DOHH2 (cell line): ENCODE results near the gene FABP2.
A peak's percentile ranks its signal among the peaks of the same experiment; 100 is the strongest.

ENCODE experiments used
- H3F3A ChIP-seq: fragments of 200-600 bp; sonication (generic), shearing (Covaris generic); 2 replicates; pipeline ENCODE4 v1.6.0; 2016; ENCODE audit warnings: antibody characterized with exemption, mild to moderate bottlenecking; ENCODE audit not compliant: control insufficient read depth, insufficient read depth
- H3K27ac ChIP-seq: fragments of 200-600 bp; sonication (generic); 2 replicates; pipeline ENCODE4 v1.5.1; 2014; ENCODE audit warnings: low read depth, mild to moderate bottlenecking, low read length, moderate library complexity
- H3K27me3 ChIP-seq: fragments of 200-600 bp; sonication (generic); 2 replicates; pipeline ENCODE4 v1.6.1; 2014; ENCODE audit warnings: mild to moderate bottlenecking, low read length, mixed read lengths; ENCODE audit not compliant: control insufficient read depth
- H3K36me3 ChIP-seq: fragments of 200-600 bp; sonication (generic); 2 replicates; pipeline ENCODE4 v1.6.1; 2014; ENCODE audit warnings: mild to moderate bottlenecking, low read length, moderate library complexity, mixed read lengths; ENCODE audit not compliant: control insufficient read depth
- H3K4me1 ChIP-seq: fragments of 200-600 bp; sonication (generic); 2 replicates; pipeline ENCODE4 v1.6.1; 2014; ENCODE audit warnings: mild to moderate bottlenecking, low read length, mixed read lengths; ENCODE audit not compliant: control insufficient read depth
- H3K4me2 ChIP-seq: fragments of 200-600 bp; sonication (generic); 2 replicates; pipeline ENCODE4 v1.6.0; 2014; ENCODE audit warnings: mild to moderate bottlenecking, low read length, moderate library complexity
- H3K4me3 ChIP-seq: fragments of 200-600 bp; sonication (generic); 2 replicates; pipeline ENCODE4 v1.5.1; 2014; ENCODE audit warnings: mild to moderate bottlenecking, low read length, mixed read lengths
- H3K79me2 ChIP-seq: fragments of 200-600 bp; sonication (generic); 2 replicates; pipeline ENCODE4 v1.6.1; 2014; ENCODE audit warnings: mild to moderate bottlenecking, low read length, mixed read lengths; ENCODE audit not compliant: control insufficient read depth
- H3K9me2 ChIP-seq: fragments of 200-600 bp; sonication (generic); replicated peaks from 2 replicates; pipeline ENCODE4 v1.6.1; 2014; ENCODE audit warnings: mild to moderate bottlenecking, low read length, mixed read lengths; ENCODE audit not compliant: control insufficient read depth
- H3K9me3 ChIP-seq: fragments of 200-600 bp; sonication (generic); 2 replicates; pipeline ENCODE4 v1.6.1; 2014; ENCODE audit warnings: antibody characterized with exemption, low read length, mixed read lengths; ENCODE audit not compliant: control insufficient read depth, insufficient read depth
- H4K20me1 ChIP-seq: fragments of 200-600 bp; sonication (generic); 2 replicates; pipeline ENCODE4 v1.6.0; 2014; ENCODE audit warnings: low read depth, mild to moderate bottlenecking, antibody characterized with exemption, low read length, moderate library complexity; ENCODE audit not compliant: control insufficient read depth, insufficient read depth
- EZH2phosphoT487 ChIP-seq: fragments of 200-600 bp; sonication (generic); IDR thresholded peaks from 2 replicates; pipeline ENCODE4 v1.6.1; 2017; ENCODE audit warnings: borderline replicate concordance, mild to moderate bottlenecking, antibody characterized with exemption, low read length, moderate library complexity, mixed read lengths
- TF ChIP-seq, protein P1 (sequence below): fragments of 200-600 bp; sonication (generic); IDR thresholded peaks from one replicate; pipeline ENCODE4 v1.5.1; 2014; ENCODE audit warnings: antibody characterized with exemption, mild to moderate bottlenecking, low read depth, low read length; ENCODE audit not compliant: poor library complexity, severe bottlenecking

Gene FABP2

DNA sequence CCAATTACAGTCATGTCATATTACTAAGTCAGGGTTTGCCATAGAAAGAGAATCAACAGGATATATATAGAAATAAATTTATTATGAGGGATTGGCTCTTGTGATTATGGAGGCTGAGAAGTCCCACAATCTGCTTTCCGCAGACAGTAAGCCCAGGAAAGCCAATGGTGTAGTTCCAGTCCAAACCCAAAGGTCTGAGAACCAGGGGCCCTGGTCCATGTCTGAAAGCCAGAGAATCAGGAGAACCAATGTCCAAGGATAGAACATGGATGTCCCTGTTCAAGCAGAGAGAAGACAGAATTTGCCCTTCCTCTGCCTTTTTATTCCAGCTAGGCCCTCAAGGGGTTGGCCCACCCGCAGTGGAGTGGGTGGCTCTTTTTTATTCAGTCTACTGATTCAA is 25.6 kb downstream of the FABP2 start:
- Histone ChIP-seq H3K36me3 (peaks cover 84% of the 10 kb centered on the region), H3K4me2 (peak overlapping the region; percentile 29), H3K4me3 (0 out of 2 replicates have a peak overlapping the region, but pooled peaks have one; percentile 8), H3K79me2 (peaks cover 62% of the 10 kb centered on the region), H3K27ac (no peak overlapping the region), H4K20me1 (no peaks in the 10 kb centered on the region), H3K9me3 (no peaks in the 10 kb centered on the region), H3K4me1 (peaks cover 37% of the 10 kb centered on the region), H3K9me2 (no peaks in the 10 kb centered on the region), H3K27me3 (no peaks in the 10 kb centered on the region), H3F3A (peaks cover 67% of the 10 kb centered on the region)
- TF ChIP-seq, protein P1, sequence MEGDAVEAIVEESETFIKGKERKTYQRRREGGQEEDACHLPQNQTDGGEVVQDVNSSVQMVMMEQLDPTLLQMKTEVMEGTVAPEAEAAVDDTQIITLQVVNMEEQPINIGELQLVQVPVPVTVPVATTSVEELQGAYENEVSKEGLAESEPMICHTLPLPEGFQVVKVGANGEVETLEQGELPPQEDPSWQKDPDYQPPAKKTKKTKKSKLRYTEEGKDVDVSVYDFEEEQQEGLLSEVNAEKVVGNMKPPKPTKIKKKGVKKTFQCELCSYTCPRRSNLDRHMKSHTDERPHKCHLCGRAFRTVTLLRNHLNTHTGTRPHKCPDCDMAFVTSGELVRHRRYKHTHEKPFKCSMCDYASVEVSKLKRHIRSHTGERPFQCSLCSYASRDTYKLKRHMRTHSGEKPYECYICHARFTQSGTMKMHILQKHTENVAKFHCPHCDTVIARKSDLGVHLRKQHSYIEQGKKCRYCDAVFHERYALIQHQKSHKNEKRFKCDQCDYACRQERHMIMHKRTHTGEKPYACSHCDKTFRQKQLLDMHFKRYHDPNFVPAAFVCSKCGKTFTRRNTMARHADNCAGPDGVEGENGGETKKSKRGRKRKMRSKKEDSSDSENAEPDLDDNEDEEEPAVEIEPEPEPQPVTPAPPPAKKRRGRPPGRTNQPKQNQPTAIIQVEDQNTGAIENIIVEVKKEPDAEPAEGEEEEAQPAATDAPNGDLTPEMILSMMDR: no peak
- no peak for TF ChIP-seq EZH2phosphoT487

DNA sequence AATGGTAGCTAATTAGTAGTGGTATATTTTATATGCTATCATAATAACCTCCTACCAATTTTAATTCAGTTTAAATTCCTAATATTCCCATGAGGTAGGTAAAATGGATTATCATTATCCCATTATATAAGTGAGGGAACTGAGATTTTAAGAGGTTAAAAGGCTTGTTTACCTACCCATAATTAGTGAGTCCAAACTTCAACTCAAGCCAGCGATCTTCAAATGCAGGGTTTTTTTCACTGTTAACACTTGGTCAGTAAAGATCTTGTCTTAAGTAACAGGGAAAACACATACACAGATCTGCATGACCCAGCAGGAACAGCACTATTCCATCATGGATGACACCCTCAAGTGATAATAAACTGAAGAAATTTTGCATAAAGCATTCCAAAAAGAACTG is 31.3 kb downstream of the FABP2 start:
- no peak for TF ChIP-seq EZH2phosphoT487
- TF ChIP-seq, protein P1: no peak
- H3K27ac ChIP-seq: no peak overlapping the region
- no peaks in the 10 kb centered on the region for H3K9me2 ChIP-seq
- H3K27me3 ChIP-seq: no peaks in the 10 kb centered on the region
- peaks cover 30% of the 10 kb centered on the region for H3F3A ChIP-seq
- no peaks in the 10 kb centered on the region for H4K20me1 ChIP-seq
- H3K79me2 ChIP-seq: peaks cover 47% of the 10 kb centered on the region
- H3K9me3 ChIP-seq: no peaks in the 10 kb centered on the region
- H3K4me2 ChIP-seq: no peak overlapping the region
- H3K36me3 ChIP-seq: peaks cover 91% of the 10 kb centered on the region
- no peak overlapping the region for H3K4me3 ChIP-seq
- peaks cover 21% of the 10 kb centered on the region for H3K4me1 ChIP-seq

DNA sequence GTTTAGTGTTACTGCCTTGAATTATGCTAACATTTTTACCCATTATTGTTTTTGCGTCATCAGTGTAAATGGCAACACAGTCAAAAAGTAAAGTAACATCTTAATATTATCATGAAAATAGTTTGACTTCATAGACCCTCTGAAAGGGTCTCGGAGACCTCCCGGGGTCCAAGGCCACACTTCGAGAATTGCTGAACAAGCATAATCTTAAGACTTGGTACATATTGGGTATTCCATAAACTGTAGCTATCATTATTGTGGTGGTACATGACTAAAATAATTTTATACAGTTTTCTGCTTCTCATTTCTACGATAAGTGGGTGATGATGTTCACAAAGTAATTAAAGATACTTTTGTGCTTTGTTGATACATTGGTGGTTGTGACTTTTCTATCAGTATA is 32.6 kb downstream of the FABP2 start:
- no peaks in the 10 kb centered on the region for H3K9me3 ChIP-seq
- no peaks in the 10 kb centered on the region for H4K20me1 ChIP-seq
- no peak overlapping the region for H3K4me2 ChIP-seq
- TF ChIP-seq, protein P1: no peak
- TF ChIP-seq EZH2phosphoT487: no peak
- H3F3A ChIP-seq: peaks cover 25% of the 10 kb centered on the region
- no peak overlapping the region for H3K4me3 ChIP-seq
- no peaks in the 10 kb centered on the region for H3K27me3 ChIP-seq
- H3K9me2 ChIP-seq: no peaks in the 10 kb centered on the region
- H3K79me2 ChIP-seq: peaks cover 53% of the 10 kb centered on the region
- H3K4me1 ChIP-seq: peaks cover 34% of the 10 kb centered on the region
- H3K27ac ChIP-seq: no peak overlapping the region
- peaks cover 89% of the 10 kb centered on the region for H3K36me3 ChIP-seq
